A549 (cell line): Measurements from ENCODE around the gene SMOC1. TPM values are rescaled to one million over a fixed set of nuclear protein-coding genes. Genes with fewer than 3 reads are reported as not detected.

Experiments used
- ATAC-seq, 2 experiments: fragments of 200-7000 bp in 1 of 2; fragments of >200 bp in 1 of 2; cut with Nextera tagmentation in 1 of 2; cut with Tn5 transposase in 1 of 2; 3 replicates each; pipeline versions ENCODE4 v1.8.0 to v1.9.1; 2018 to 2020; ENCODE audit warnings: mild to moderate bottlenecking in 1 of 2, moderate library complexity in 1 of 2
- CTCF ChIA-PET: fragments of 300-600 bp; sonication (Branson Sonifier 250); formaldehyde crosslinking; extraction: SDS; loops from one replicate; lab custom pipeline; 2021; ENCODE audit warnings: antibody characterized with exemption, inconsistent platforms; lab: Yijun Ruan, JAX
- POLR2A ChIA-PET: fragments of 350-600 bp; formaldehyde crosslinking; extraction: SDS; loops from one replicate; lab custom pipeline; 2021; ENCODE audit warnings: antibody characterized with exemption, inconsistent platforms; lab: Yijun Ruan, JAX
- DNase-seq, 2 experiments: peaks; one replicate each; pipeline versions ENCODE4 v3.0.0 to v3.0.0-alpha.2; 2011 to 2016; ENCODE audit warnings: low read depth in 1 of 2, low spot score in 1 of 2
- FAIRE-seq: peaks from 2 replicates; lab custom pipeline; 2011; peaks lifted over from hg19 to GRCh38; lab: Jason Lieb, UNC
- H3K27ac ChIP-seq, 2 experiments: fragments of >200 bp; sonication (Bioruptor Twin); formaldehyde crosslinking; 3 replicates each; pipeline ENCODE4 v1.5.1; 2016 to 2017
- H3K4me1 ChIP-seq: fragments of >200 bp; sonication (Bioruptor Twin); formaldehyde crosslinking; 3 replicates; pipeline ENCODE4 v1.6.1; 2016
- H3K4me2 ChIP-seq: fragments of >200 bp; sonication (Bioruptor Twin); formaldehyde crosslinking; 3 replicates; pipeline ENCODE4 v1.6.1; 2016
- H3K4me3 ChIP-seq: fragments of >200 bp; sonication (Bioruptor Twin); formaldehyde crosslinking; 3 replicates; pipeline ENCODE4 v1.5.1; 2016
- H3K9me3 ChIP-seq: fragments of >200 bp; sonication (Bioruptor Twin); formaldehyde crosslinking; 3 replicates; pipeline ENCODE4 v1.6.1; 2016
- CBX8 ChIP-seq: fragments of 200-600 bp; sonication (generic); IDR thresholded peaks from 2 replicates; pipeline ENCODE4 v1.6.1; 2016
- CEBPB ChIP-seq, 2 experiments: fragments of >200 bp in 1 of 2; sonication (Bioruptor Twin) in 1 of 2; formaldehyde crosslinking in 1 of 2; IDR thresholded peaks; 2 replicates each; pipeline ENCODE4 v1.6.1; 2012 to 2016
- EHMT2 ChIP-seq: fragments of 200-600 bp; sonication (generic); IDR thresholded peaks from 2 replicates; pipeline ENCODE4 v1.6.1; 2016; ENCODE audit warnings: antibody characterized with exemption, low read depth, mild to moderate bottlenecking, moderate library complexity
- FOSL2 ChIP-seq, 2 experiments: fragments of 450-650 bp in 1 of 2; fragments of >200 bp in 1 of 2; sonication (Bioruptor Twin) in 1 of 2; formaldehyde crosslinking; IDR thresholded peaks; 2 replicates each; pipeline versions ENCODE4 v1.5.0 to v1.6.1; 2016 to 2020; ENCODE audit warnings: mild to moderate bottlenecking in 1 of 2, moderate library complexity in 1 of 2
- GATA3 ChIP-seq: IDR thresholded peaks from 2 replicates; pipeline ENCODE4 v1.6.1; 2012; ENCODE audit warnings: borderline replicate concordance
- HOXA7 ChIP-seq: fragments of 250-450 bp; sonication (Bioruptor Pico); IDR thresholded peaks from 2 replicates; pipeline ENCODE4 v1.5.0; 2020; ENCODE audit warnings: mild to moderate bottlenecking, moderate library complexity
- HOXB13 ChIP-seq: fragments of 250-450 bp; sonication (Bioruptor Pico); IDR thresholded peaks from 2 replicates; pipeline ENCODE4 v1.5.0; 2020; ENCODE audit warnings: low read depth, mild to moderate bottlenecking, moderate library complexity
- KDM1A ChIP-seq: fragments of 200-600 bp; sonication (generic); IDR thresholded peaks from 2 replicates; pipeline ENCODE4 v1.6.1; 2016; ENCODE audit warnings: low read depth, mild to moderate bottlenecking
- KDM5A ChIP-seq: fragments of 200-600 bp; sonication (generic); IDR thresholded peaks from 2 replicates; pipeline ENCODE4 v1.6.1; 2016; ENCODE audit warnings: antibody characterized with exemption, mild to moderate bottlenecking
- MAZ ChIP-seq: fragments of 150-350 bp; IDR thresholded peaks from 2 replicates; pipeline ENCODE4 v1.6.1; 2014; ENCODE audit warnings: antibody characterized with exemption, low read depth, low read length, borderline replicate concordance
- MYC ChIP-seq: IDR thresholded peaks from 2 replicates; pipeline ENCODE4 v1.6.1; 2012; ENCODE audit warnings: mild to moderate bottlenecking, inconsistent platforms, low read length, improper control_type of control experiment, borderline replicate concordance
- RARB ChIP-seq: fragments of 250-450 bp; sonication (Bioruptor Pico); IDR thresholded peaks from 2 replicates; pipeline ENCODE4 v1.8.0; 2021; ENCODE audit warnings: mild to moderate bottlenecking, moderate library complexity
- SMC3 ChIP-seq: fragments of >200 bp; sonication (Bioruptor Twin); formaldehyde crosslinking; IDR thresholded peaks from 3 replicates; pipeline ENCODE4 v1.6.1; 2018; ENCODE audit warnings: inconsistent platforms
- TFCP2L1 ChIP-seq: fragments of 250-450 bp; sonication (Bioruptor Pico); IDR thresholded peaks from 2 replicates; pipeline ENCODE4 v1.5.0; 2021; ENCODE audit warnings: mild to moderate bottlenecking
- ZFP36 ChIP-seq: fragments of 450-650 bp; IDR thresholded peaks from 2 replicates; pipeline ENCODE4 v1.6.1; 2014; ENCODE audit warnings: borderline replicate concordance; ENCODE audit not compliant: partially characterized antibody
- ZNF302 ChIP-seq: fragments of 250-450 bp; sonication (Bioruptor Pico); IDR thresholded peaks from 2 replicates; pipeline ENCODE4 v1.9.0; 2021; ENCODE audit warnings: inconsistent platforms, mild to moderate bottlenecking, moderate library complexity
- WGBS: methylation state at CpG from one replicate; pipeline ENCODE4 v1.1.6; 2017; ENCODE audit errors: missing lambda C conversion rate; 5-methylcytosine and 5-hydroxymethylcytosine counted together
- polyA plus RNA-seq, 4 experiments: library from polyadenylated mRNA; depleted of rRNA in 3 of 4; stranded (reverse); fragments of >200 nt; fragmentation: RNase III in 1 of 4; extraction: RNeasy Plus Mini Kit Qiagen cat#74134 plus additional on column Dnase treatment in 1 of 4; gene quantifications; 2 replicates in 3 of 4; 3 replicates in 1 of 4; pipeline ENCODE4 v1.2.3, GENCODE V29; 2011 to 2017
- TF ChIP-seq, protein P1 (sequence below): fragments of >200 bp; sonication (Bioruptor Twin); formaldehyde crosslinking; IDR thresholded peaks from 3 replicates; pipeline ENCODE4 v1.5.1; 2016
- TF ChIP-seq, protein P2 (sequence below): fragments of 450-650 bp; IDR thresholded peaks from 2 replicates; pipeline ENCODE4 v1.6.1; 2014; ENCODE audit warnings: antibody characterized with exemption
- TF ChIP-seq, protein P3 (sequence below): IDR thresholded peaks from 2 replicates; pipeline ENCODE4 v1.6.1; 2012
- TF ChIP-seq, protein P4 (sequence below): IDR thresholded peaks from 2 replicates; pipeline ENCODE4 v1.6.1; 2012
- TF ChIP-seq, protein P5 (sequence below): fragments of 250-450 bp; sonication (Bioruptor Pico); IDR thresholded peaks from 2 replicates; pipeline ENCODE4 v1.5.0; 2021; ENCODE audit warnings: mild to moderate bottlenecking, moderate library complexity, borderline replicate concordance

The SMOC1 gene
- polyA plus RNA-seq, 2 of the 4 experiments (the other 2 are of a cell fraction): 12.2 to 18.4 TPM

DNA sequence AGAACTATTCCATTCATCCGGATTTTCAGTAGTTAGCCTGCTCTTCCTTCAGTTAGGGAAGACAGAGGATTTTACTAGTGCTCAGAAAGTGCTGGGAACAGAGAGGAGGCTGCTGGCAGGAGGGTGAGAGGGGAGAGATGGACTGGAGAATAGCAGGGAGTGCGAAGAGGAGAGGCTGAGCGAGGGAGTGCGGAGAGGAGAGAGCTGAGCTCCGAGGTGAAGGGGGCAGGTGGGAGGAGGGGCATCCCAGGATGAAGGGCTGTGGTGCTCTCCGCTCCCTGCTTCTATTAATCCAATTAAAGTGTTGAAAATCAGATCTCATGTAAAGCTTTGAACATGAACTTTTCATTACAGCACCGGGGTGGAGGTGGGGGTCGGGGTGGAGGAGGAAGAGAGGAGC is 20.4 kb upstream of the SMOC1 start:
- CTCF ChIA-PET: interaction anchor here (0.9 to 2.0 kb wide), 3 partner anchors 19 to 169 kb away, joined by 3 to 9 read pairs (median 4); no protein-coding TSS in a partner anchor
- 59% methylated on average over 7 of the region's 8 CpGs for WGBS

DNA sequence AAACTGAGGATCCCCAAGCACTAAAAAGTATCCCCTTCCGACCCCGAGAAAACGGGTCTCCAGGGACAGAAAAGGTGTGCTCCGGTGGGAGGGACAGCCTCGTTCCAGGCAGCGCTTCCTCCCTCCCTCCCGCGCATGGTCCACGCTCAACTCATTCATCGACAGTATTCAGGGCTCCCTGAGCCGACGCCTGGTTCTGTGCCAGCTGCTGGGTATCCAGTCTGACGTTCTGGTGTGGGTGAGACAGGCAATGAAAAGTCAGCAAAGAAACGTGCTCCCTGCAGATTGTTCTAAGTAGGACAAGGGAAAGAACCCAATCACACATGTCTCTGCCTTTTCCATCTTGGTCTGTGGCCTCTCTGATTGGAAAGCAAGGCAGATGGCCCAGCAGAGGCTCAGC is 19.6 kb upstream of the SMOC1 start:
- CTCF ChIA-PET: interaction anchor here (0.9 to 2.0 kb wide), 3 partner anchors 20 to 168 kb away, joined by 3 to 9 read pairs (median 4); no protein-coding TSS in a partner anchor
- POLR2A ChIA-PET: no interaction called here
- no peak for FAIRE-seq

More for the DNA sequence above, 20.4 kb upstream of the SMOC1 start:
- ATAC-seq: no peak
- DNase-seq: no peak
- TF ChIP-seq, protein P1, sequence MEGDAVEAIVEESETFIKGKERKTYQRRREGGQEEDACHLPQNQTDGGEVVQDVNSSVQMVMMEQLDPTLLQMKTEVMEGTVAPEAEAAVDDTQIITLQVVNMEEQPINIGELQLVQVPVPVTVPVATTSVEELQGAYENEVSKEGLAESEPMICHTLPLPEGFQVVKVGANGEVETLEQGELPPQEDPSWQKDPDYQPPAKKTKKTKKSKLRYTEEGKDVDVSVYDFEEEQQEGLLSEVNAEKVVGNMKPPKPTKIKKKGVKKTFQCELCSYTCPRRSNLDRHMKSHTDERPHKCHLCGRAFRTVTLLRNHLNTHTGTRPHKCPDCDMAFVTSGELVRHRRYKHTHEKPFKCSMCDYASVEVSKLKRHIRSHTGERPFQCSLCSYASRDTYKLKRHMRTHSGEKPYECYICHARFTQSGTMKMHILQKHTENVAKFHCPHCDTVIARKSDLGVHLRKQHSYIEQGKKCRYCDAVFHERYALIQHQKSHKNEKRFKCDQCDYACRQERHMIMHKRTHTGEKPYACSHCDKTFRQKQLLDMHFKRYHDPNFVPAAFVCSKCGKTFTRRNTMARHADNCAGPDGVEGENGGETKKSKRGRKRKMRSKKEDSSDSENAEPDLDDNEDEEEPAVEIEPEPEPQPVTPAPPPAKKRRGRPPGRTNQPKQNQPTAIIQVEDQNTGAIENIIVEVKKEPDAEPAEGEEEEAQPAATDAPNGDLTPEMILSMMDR: no peak
- no peak for TF ChIP-seq TFCP2L1
- no peak for TF ChIP-seq GATA3
- TF ChIP-seq KDM1A: no peak
- TF ChIP-seq, protein P2, sequence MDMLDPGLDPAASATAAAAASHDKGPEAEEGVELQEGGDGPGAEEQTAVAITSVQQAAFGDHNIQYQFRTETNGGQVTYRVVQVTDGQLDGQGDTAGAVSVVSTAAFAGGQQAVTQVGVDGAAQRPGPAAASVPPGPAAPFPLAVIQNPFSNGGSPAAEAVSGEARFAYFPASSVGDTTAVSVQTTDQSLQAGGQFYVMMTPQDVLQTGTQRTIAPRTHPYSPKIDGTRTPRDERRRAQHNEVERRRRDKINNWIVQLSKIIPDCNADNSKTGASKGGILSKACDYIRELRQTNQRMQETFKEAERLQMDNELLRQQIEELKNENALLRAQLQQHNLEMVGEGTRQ: no peak
- H3K27ac ChIP-seq: no peak overlapping the region
- FAIRE-seq: no peak
- no peak overlapping the region for H3K4me3 ChIP-seq
- POLR2A ChIA-PET: no interaction called here
- H3K4me1 ChIP-seq: no peaks in the 10 kb centered on the region; the same call in 2 of the 3 replicates
- no peaks in the 10 kb centered on the region for H3K9me3 ChIP-seq
- H3K4me2 ChIP-seq: no peak overlapping the region

DNA sequence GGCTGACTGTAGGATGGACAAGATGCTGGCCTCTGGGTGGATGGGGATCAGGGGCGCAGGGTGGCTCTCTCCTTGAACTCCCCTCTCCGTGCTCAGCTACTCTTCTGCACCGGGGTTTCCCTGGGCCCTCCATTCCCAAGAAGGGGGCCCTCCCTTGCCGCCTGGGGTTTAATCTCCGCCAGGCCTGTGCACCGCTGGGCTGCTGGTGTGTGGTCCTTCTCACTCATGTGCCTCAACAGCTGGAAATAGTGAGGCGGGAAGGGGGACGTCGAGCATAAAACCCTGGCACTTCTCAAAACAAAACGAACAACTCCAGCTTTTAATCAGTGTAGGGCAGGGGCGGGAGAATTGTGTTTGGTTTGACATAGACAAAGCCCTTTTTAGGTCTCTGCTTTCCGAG is 19.0 kb upstream of the SMOC1 start:
- no peak overlapping the region for H3K4me2 ChIP-seq
- H3K4me1 ChIP-seq: no peaks in the 10 kb centered on the region; the same call in 2 of the 3 replicates
- peaks cover 3% of the 10 kb centered on the region for H3K9me3 ChIP-seq
- no peak for TF ChIP-seq ZNF302 (CRISPR knock-in tag)
- TF ChIP-seq MAZ: no peak
- TF ChIP-seq, protein P3, sequence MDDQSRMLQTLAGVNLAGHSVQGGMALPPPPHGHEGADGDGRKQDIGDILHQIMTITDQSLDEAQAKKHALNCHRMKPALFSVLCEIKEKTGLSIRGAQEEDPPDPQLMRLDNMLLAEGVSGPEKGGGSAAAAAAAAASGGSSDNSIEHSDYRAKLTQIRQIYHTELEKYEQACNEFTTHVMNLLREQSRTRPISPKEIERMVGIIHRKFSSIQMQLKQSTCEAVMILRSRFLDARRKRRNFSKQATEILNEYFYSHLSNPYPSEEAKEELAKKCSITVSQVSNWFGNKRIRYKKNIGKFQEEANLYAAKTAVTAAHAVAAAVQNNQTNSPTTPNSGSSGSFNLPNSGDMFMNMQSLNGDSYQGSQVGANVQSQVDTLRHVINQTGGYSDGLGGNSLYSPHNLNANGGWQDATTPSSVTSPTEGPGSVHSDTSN: no peak
- no peak for TF ChIP-seq ZFP36
- no peak for TF ChIP-seq HOXA7 (CRISPR knock-in tag)
- TF ChIP-seq, protein P4, sequence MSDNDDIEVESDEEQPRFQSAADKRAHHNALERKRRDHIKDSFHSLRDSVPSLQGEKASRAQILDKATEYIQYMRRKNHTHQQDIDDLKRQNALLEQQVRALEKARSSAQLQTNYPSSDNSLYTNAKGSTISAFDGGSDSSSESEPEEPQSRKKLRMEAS: no peak
- no peak for TF ChIP-seq EHMT2
- no peak for TF ChIP-seq KDM5A
- TF ChIP-seq FOSL2 (IDR thresholded peaks at IDR 0.05): no peak
- TF ChIP-seq FOSL2 (CRISPR knock-in tag; IDR thresholded peaks at IDR 0.05): no peak
- no peak for TF ChIP-seq MYC
- TF ChIP-seq RARB: no peak
- no peak for TF ChIP-seq CEBPB (IDR thresholded peaks at IDR 0.05)
- TF ChIP-seq, protein P2: no peak
- TF ChIP-seq HOXB13 (CRISPR knock-in tag): no peak
- TF ChIP-seq, protein P5, sequence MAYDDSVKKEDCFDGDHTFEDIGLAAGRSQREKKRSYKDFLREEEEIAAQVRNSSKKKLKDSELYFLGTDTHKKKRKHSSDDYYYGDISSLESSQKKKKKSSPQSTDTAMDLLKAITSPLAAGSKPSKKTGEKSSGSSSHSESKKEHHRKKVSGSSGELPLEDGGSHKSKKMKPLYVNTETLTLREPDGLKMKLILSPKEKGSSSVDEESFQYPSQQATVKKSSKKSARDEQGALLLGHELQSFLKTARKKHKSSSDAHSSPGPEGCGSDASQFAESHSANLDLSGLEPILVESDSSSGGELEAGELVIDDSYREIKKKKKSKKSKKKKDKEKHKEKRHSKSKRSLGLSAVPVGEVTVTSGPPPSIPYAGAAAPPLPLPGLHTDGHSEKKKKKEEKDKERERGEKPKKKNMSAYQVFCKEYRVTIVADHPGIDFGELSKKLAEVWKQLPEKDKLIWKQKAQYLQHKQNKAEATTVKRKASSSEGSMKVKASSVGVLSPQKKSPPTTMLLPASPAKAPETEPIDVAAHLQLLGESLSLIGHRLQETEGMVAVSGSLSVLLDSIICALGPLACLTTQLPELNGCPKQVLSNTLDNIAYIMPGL (CRISPR knock-in tag): no peak
- no peak for TF ChIP-seq SMC3
- ATAC-seq: no peak
- POLR2A ChIA-PET: no interaction called here
- DNase-seq: no peak
- H3K4me3 ChIP-seq: no peak overlapping the region
- no peak overlapping the region for H3K27ac ChIP-seq
- CTCF ChIA-PET: interaction anchor here (2.0 kb wide), 1 partner anchor 167 kb away, joined by 9 read pairs; no protein-coding TSS in a partner anchor
- WGBS: 61% methylated on average over 11 of the region's 12 CpGs
- no peak for FAIRE-seq

More for the DNA sequence above, 19.6 kb upstream of the SMOC1 start:
- no peak overlapping the region for H3K4me2 ChIP-seq
- ATAC-seq (no peak), DNase-seq (no peak)
- no peak overlapping the region for H3K4me3 ChIP-seq
- no peak overlapping the region for H3K27ac ChIP-seq
- no peaks in the 10 kb centered on the region; the same call in 2 of the 3 replicates for H3K4me1 ChIP-seq
- H3K9me3 ChIP-seq: no peaks in the 10 kb centered on the region; the same call in 2 of the 3 replicates
- TF ChIP-seq GATA3 (no peak), CBX8 (no peak)
- TF ChIP-seq, protein P2: no peak
- WGBS: 71% methylated on average over 14 of the region's 14 CpGs
